ENCODE measurements around the gene CD27. TPM values are rescaled to one million over a fixed set of nuclear protein-coding genes. Genes with fewer than 3 reads are reported as not detected.

The CD27 gene
- total and polyA plus RNA-seq, 9 of the 15 experiments (the other 6 are each of a cell fraction or from before 2014, with no cell fraction given) = 0.24 TPM; not detected in 8

DNA sequence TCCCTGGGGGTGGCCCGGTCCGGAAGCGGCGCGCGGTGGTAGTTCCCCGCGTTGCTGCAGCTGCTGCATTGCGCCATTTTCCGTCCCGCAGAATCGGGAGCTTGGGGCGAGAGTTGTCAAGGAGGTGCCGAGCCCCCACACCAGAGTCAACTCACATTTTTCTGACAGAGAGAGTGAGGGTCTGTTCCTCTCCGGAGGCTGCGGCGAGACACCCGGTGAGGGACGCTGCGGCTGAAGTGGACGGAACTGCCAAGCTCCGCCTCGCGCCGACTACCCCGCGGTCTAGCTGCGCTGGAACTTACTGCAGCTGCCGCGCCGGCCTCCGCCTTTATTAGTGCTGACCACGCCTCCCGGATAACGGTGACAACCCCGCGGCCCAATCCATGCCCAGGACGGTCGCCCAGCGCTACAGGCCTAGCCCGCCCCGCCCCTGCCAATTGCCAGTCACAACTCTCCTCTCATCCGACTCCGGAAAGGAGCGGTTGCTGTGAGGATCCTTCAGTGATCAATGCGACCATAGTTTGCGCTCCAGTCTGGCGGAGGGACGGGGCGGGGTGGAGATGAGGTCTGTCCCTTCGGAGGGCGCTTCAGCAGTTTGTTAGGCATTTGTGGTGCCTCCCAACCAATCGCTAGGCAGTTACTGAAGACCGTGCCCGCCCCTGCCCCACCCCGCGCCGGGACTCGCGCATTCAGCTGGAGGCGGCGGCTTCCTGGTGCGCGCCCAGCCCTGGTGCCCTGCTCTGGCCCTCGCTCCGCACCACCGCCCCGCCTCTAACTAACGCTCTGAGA lies 25.8 kb downstream of the CD27 start, which contains the start of gene VAMP1 (continued):
- no peak for TF ChIP-seq PHTF2 (CRISPR knock-in tag; IDR thresholded peaks at IDR 0.05)
- TF ChIP-seq, protein P1, sequence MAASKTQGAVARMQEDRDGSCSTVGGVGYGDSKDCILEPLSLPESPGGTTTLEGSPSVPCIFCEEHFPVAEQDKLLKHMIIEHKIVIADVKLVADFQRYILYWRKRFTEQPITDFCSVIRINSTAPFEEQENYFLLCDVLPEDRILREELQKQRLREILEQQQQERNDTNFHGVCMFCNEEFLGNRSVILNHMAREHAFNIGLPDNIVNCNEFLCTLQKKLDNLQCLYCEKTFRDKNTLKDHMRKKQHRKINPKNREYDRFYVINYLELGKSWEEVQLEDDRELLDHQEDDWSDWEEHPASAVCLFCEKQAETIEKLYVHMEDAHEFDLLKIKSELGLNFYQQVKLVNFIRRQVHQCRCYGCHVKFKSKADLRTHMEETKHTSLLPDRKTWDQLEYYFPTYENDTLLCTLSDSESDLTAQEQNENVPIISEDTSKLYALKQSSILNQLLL (CRISPR knock-in tag; IDR thresholded peaks at IDR 0.05; ENCODE audit: borderline replicate concordance) = no peak
- peak; percentile 38 for TF ChIP-seq NFYB (IDR thresholded peaks at IDR 0.05; ENCODE audit: extremely low read depth, insufficient read length)
- no peak for TF ChIP-seq POLR3A (IDR thresholded peaks at IDR 0.05; ENCODE audit: borderline replicate concordance, extremely low read depth, insufficient read depth, insufficient read length)
- TF ChIP-seq, protein P2, sequence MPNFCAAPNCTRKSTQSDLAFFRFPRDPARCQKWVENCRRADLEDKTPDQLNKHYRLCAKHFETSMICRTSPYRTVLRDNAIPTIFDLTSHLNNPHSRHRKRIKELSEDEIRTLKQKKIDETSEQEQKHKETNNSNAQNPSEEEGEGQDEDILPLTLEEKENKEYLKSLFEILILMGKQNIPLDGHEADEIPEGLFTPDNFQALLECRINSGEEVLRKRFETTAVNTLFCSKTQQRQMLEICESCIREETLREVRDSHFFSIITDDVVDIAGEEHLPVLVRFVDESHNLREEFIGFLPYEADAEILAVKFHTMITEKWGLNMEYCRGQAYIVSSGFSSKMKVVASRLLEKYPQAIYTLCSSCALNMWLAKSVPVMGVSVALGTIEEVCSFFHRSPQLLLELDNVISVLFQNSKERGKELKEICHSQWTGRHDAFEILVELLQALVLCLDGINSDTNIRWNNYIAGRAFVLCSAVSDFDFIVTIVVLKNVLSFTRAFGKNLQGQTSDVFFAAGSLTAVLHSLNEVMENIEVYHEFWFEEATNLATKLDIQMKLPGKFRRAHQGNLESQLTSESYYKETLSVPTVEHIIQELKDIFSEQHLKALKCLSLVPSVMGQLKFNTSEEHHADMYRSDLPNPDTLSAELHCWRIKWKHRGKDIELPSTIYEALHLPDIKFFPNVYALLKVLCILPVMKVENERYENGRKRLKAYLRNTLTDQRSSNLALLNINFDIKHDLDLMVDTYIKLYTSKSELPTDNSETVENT (CRISPR knock-in tag; IDR thresholded peaks at IDR 0.05) = peak; percentile 16; the same call in 1 of the 2 replicates
- no peak for TF ChIP-seq TCFL5 (CRISPR knock-in tag; conservative IDR thresholded peaks at IDR 0.05)
- TF ChIP-seq CREM (IDR thresholded peaks at IDR 0.05; ENCODE audit: low read depth) = peak; percentile 18
- no peak for TF ChIP-seq HMG20B (CRISPR knock-in tag; IDR thresholded peaks at IDR 0.05)
- TF ChIP-seq POLR2AphosphoS5 (IDR thresholded peaks at IDR 0.05; ENCODE audit: control insufficient read depth, insufficient read depth, low read depth, low read length) = peak; percentile 68; the same call in 1 of the 2 replicates
- peak; percentile 38; the same call in 1 of the 2 replicates for TF ChIP-seq TCF7 (IDR thresholded peaks at IDR 0.05; ENCODE audit: borderline replicate concordance)
- TF ChIP-seq, protein P3, sequence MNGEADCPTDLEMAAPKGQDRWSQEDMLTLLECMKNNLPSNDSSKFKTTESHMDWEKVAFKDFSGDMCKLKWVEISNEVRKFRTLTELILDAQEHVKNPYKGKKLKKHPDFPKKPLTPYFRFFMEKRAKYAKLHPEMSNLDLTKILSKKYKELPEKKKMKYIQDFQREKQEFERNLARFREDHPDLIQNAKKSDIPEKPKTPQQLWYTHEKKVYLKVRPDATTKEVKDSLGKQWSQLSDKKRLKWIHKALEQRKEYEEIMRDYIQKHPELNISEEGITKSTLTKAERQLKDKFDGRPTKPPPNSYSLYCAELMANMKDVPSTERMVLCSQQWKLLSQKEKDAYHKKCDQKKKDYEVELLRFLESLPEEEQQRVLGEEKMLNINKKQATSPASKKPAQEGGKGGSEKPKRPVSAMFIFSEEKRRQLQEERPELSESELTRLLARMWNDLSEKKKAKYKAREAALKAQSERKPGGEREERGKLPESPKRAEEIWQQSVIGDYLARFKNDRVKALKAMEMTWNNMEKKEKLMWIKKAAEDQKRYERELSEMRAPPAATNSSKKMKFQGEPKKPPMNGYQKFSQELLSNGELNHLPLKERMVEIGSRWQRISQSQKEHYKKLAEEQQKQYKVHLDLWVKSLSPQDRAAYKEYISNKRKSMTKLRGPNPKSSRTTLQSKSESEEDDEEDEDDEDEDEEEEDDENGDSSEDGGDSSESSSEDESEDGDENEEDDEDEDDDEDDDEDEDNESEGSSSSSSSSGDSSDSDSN (IDR thresholded peaks at IDR 0.05; ENCODE audit: borderline replicate concordance in 1 of 2, low read depth in 2 of 2, low read length in 2 of 2) = 0 out of 4 replicates have a peak, but pooled peaks of 1 of the 2 experiments have one; percentile 31
- TF ChIP-seq ZFX (CRISPR knock-in tag; IDR thresholded peaks at IDR 0.05) = peak; percentile 67
- TF ChIP-seq, protein P4, sequence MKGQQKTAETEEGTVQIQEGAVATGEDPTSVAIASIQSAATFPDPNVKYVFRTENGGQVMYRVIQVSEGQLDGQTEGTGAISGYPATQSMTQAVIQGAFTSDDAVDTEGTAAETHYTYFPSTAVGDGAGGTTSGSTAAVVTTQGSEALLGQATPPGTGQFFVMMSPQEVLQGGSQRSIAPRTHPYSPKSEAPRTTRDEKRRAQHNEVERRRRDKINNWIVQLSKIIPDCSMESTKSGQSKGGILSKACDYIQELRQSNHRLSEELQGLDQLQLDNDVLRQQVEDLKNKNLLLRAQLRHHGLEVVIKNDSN (CRISPR knock-in tag; IDR thresholded peaks at IDR 0.05) = peak; percentile 45; the same call in 1 of the 2 replicates
- TF ChIP-seq, protein P5, sequence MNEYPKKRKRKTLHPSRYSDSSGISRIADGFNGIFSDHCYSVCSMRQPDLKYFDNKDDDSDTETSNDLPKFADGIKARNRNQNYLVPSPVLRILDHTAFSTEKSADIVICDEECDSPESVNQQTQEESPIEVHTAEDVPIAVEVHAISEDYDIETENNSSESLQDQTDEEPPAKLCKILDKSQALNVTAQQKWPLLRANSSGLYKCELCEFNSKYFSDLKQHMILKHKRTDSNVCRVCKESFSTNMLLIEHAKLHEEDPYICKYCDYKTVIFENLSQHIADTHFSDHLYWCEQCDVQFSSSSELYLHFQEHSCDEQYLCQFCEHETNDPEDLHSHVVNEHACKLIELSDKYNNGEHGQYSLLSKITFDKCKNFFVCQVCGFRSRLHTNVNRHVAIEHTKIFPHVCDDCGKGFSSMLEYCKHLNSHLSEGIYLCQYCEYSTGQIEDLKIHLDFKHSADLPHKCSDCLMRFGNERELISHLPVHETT (CRISPR knock-in tag; conservative IDR thresholded peaks at IDR 0.05 in 1 of 2, IDR thresholded peaks at IDR 0.05 in 1 of 2) = no peak
- TF ChIP-seq TAF1 (IDR thresholded peaks at IDR 0.05; ENCODE audit: control insufficient read depth, extremely low read depth, insufficient read depth, low read length, severe bottlenecking) = peak; percentile 79
- peak; percentile 42; the same call in 1 of the 2 replicates for TF ChIP-seq GABPB1 (CRISPR knock-in tag; IDR thresholded peaks at IDR 0.05)
- TF ChIP-seq NEUROD1 (IDR thresholded peaks at IDR 0.05; ENCODE audit: borderline replicate concordance, low read depth, low read length, partially characterized antibody) = peak; percentile 72

All from K562 (cell line).